Smooth muscle cell (in vitro differentiated cells): ENCODE data around the gene AGAP2. TPM values are rescaled to one million over a fixed set of nuclear protein-coding genes. Genes with fewer than 3 reads are reported as not detected.

Experiments used
- DNase-seq: peaks from one replicate; lab custom pipeline; 2025; ENCODE audit not compliant: unreplicated experiment; lab: John Stamatoyannopoulos, UW
- H2AFZ ChIP-seq: fragments of 200-600 bp; sonication (generic); 2 replicates; pipeline ENCODE4 v1.6.0; 2016; ENCODE audit warnings: antibody characterized with exemption, low read depth, mild to moderate bottlenecking
- H3F3A ChIP-seq: fragments of 200-600 bp; sonication (generic); 2 replicates; pipeline ENCODE4 v1.6.0; 2017; ENCODE audit warnings: antibody characterized with exemption, low read depth
- H3K27ac ChIP-seq: fragments of 200-600 bp; sonication (generic); 2 replicates; pipeline ENCODE4 v1.5.1; 2016; ENCODE audit warnings: low read depth, mild to moderate bottlenecking
- H3K27me3 ChIP-seq: fragments of 200-600 bp; sonication (generic); 2 replicates; pipeline ENCODE4 v1.6.1; 2016; ENCODE audit warnings: low read depth, mild to moderate bottlenecking
- H3K36me3 ChIP-seq: fragments of 200-600 bp; sonication (generic); 2 replicates; pipeline ENCODE4 v1.5.1; 2016; ENCODE audit warnings: low read depth
- H3K4me1 ChIP-seq: fragments of 200-600 bp; sonication (generic); 2 replicates; pipeline ENCODE4 v1.5.1; 2016; ENCODE audit warnings: low read depth
- H3K4me2 ChIP-seq: fragments of 200-600 bp; sonication (generic); 2 replicates; pipeline ENCODE4 v1.6.0; 2016; ENCODE audit warnings: mild to moderate bottlenecking
- H3K4me3 ChIP-seq: fragments of 200-600 bp; sonication (generic); 2 replicates; pipeline ENCODE4 v1.5.1; 2016; ENCODE audit warnings: mild to moderate bottlenecking
- H3K79me2 ChIP-seq: fragments of 200-600 bp; sonication (generic); 2 replicates; pipeline ENCODE4 v1.6.0; 2016; ENCODE audit warnings: low read depth, mild to moderate bottlenecking
- H3K9ac ChIP-seq: fragments of 200-600 bp; sonication (generic); 2 replicates; pipeline ENCODE4 v1.6.0; 2016; ENCODE audit warnings: low read depth
- H3K9me3 ChIP-seq: fragments of 200-600 bp; sonication (generic); replicated peaks from 2 replicates; pipeline ENCODE4 v1.5.1; 2016; ENCODE audit warnings: low read depth
- H4K20me1 ChIP-seq: fragments of 200-600 bp; sonication (generic); 2 replicates; pipeline ENCODE4 v1.6.0; 2016; ENCODE audit warnings: low read depth
- CTCF ChIP-seq: fragments of 200-600 bp; sonication (generic); IDR thresholded peaks from 2 replicates; pipeline ENCODE4 v1.5.1; 2017; ENCODE audit warnings: borderline replicate concordance, mild to moderate bottlenecking, antibody characterized with exemption; ENCODE audit not compliant: insufficient read depth, poor library complexity, severe bottlenecking
- WGBS: methylation state at CpG from one replicate; pipeline ENCODE4 v1.1.7; 2016; ENCODE audit warnings: low lambda C conversion rate; 5-methylcytosine and 5-hydroxymethylcytosine counted together
- polyA plus RNA-seq: library from polyadenylated mRNA; unstranded; fragments of >200 nt; fragmentation: Nextera tagmentation; extraction: Ambion mirVana; gene quantifications from 2 replicates; pipeline ENCODE4 v1.2.1, GENCODE V29; 2016
- total RNA-seq: library from RNA; depleted of rRNA; stranded (reverse); fragments of >200 nt; gene quantifications from 2 replicates; pipeline ENCODE4 v1.2.3, GENCODE V29; 2014

AGAP2 gene
- total and polyA plus RNA-seq, 2 experiments from 2014 or later, result not detected

GRCh38 chr12:57713209-57713608 is 25.3 kb downstream of the AGAP2 start:
- no peaks in the 10 kb centered on the region for H3F3A ChIP-seq
- H3K4me2 ChIP-seq, result no peak overlapping the region
- no peak overlapping the region for H3K9ac ChIP-seq
- H3K4me3 ChIP-seq, result no peak overlapping the region
- DNase-seq, result no peak
- no peaks in the 10 kb centered on the region for H3K36me3 ChIP-seq
- H4K20me1 ChIP-seq, result no peaks in the 10 kb centered on the region
- 90% methylated on average over 5 of the region's 5 CpGs for WGBS
- TF ChIP-seq CTCF, result no peak
- H2AFZ ChIP-seq, result no peak overlapping the region
- H3K9me3 ChIP-seq, result no peaks in the 10 kb centered on the region
- H3K27me3 ChIP-seq, result no peaks in the 10 kb centered on the region
- H3K4me1 ChIP-seq, result no peaks in the 10 kb centered on the region
- H3K27ac ChIP-seq, result no peak overlapping the region
- H3K79me2 ChIP-seq, result no peaks in the 10 kb centered on the region

GRCh38 chr12:57712701-57713100 is 25.8 kb downstream of the AGAP2 start:
- Histone ChIP-seq H3K4me2 (no peak overlapping the region), H3K4me1 (no peaks in the 10 kb centered on the region), H3K27me3 (no peaks in the 10 kb centered on the region), H3K4me3 (no peak overlapping the region), H4K20me1 (no peaks in the 10 kb centered on the region), H2AFZ (no peak overlapping the region), H3K79me2 (no peaks in the 10 kb centered on the region), H3K36me3 (no peaks in the 10 kb centered on the region), H3F3A (no peaks in the 10 kb centered on the region), H3K9me3 (no peaks in the 10 kb centered on the region), H3K9ac (no peak overlapping the region), H3K27ac (no peak overlapping the region)
- whole genome bisulfite sequencing, result 96% methylated on average over 3 of the region's 3 CpGs
- DNase-seq, result no peak
- no peak for TF ChIP-seq CTCF

GRCh38 chr12:57708296-57708695 is 30.2 kb downstream of the AGAP2 start:
- no peaks in the 10 kb centered on the region for H3K27me3 ChIP-seq
- no peak for TF ChIP-seq CTCF
- 94% methylated on average over 2 of the region's 2 CpGs for WGBS

GRCh38 chr12:57707250-57707649 is 31.3 kb downstream of the AGAP2 start:
- Histone ChIP-seq H3K79me2 (no peaks in the 10 kb centered on the region), H3K36me3 (peaks cover 26% of the 10 kb centered on the region), H3K9me3 (no peaks in the 10 kb centered on the region), H2AFZ (no peak overlapping the region), H3F3A (no peaks in the 10 kb centered on the region), H3K4me1 (no peaks in the 10 kb centered on the region), H3K27ac (no peak overlapping the region), H3K27me3 (no peaks in the 10 kb centered on the region), H3K4me2 (no peak overlapping the region), H4K20me1 (no peaks in the 10 kb centered on the region), H3K9ac (no peak overlapping the region), H3K4me3 (no peak overlapping the region)
- 100% methylated on average over 3 of the region's 3 CpGs for WGBS
- no peak for TF ChIP-seq CTCF
- DNase-seq, result no peak

More at GRCh38 chr12:57708296-57708695, 30.2 kb downstream of the AGAP2 start:
- Histone ChIP-seq H3K4me2 (no peak overlapping the region), H3K27ac (no peak overlapping the region), H3K9ac (no peak overlapping the region), H3K4me1 (no peaks in the 10 kb centered on the region), H3K9me3 (no peaks in the 10 kb centered on the region), H2AFZ (no peak overlapping the region), H3K4me3 (no peak overlapping the region), H3K36me3 (peaks cover 15% of the 10 kb centered on the region), H3F3A (no peaks in the 10 kb centered on the region), H4K20me1 (no peaks in the 10 kb centered on the region), H3K79me2 (no peaks in the 10 kb centered on the region)
- DNase-seq, result no peak
